Lung (tissue), 12 donors: Measurements from ENCODE around the gene MAN1B1. TPM values are rescaled to one million over a fixed set of nuclear protein-coding genes. Genes with fewer than 3 reads are reported as not detected.

ENCODE experiments used
- ATAC-seq: fragments of 200-7000 bp; cut with Tn5 transposase; one replicate; pipeline ENCODE4 v1.9.1; 2020; ENCODE audit warnings: moderate number of reproducible peaks; ENCODE audit not compliant: insufficient read depth, low FRiP score
- DNase-seq, 3 donors: peaks; one replicate each; pipeline ENCODE4 v3.0.0-alpha.2; 2013 to 2017
- H3K27ac ChIP-seq, 2 donors: one replicate each; pipeline ENCODE4 v1.5.1; 2013; ENCODE audit warnings: mild to moderate bottlenecking in 2 of 2, moderate library complexity in 2 of 2, control low read depth in 1 of 2, inconsistent platforms in 1 of 2, low read depth in 1 of 2, low read length in 1 of 2
- H3K27me3 ChIP-seq, 3 donors: one replicate each; pipeline ENCODE4 v1.5.1; 2013; ENCODE audit warnings: low read length in 2 of 3; ENCODE audit not compliant: control insufficient read depth in 3 of 3, insufficient read depth in 3 of 3
- H3K36me3 ChIP-seq, 4 donors: one replicate each; pipeline ENCODE4 v1.5.1; 2013; ENCODE audit warnings: low read length in 4 of 4, mild to moderate bottlenecking in 1 of 4, moderate library complexity in 1 of 4; ENCODE audit not compliant: control insufficient read depth in 4 of 4, insufficient read depth in 4 of 4
- H3K4me1 ChIP-seq, 5 donors: one replicate each; pipeline ENCODE4 v1.5.1; 2013; ENCODE audit warnings: low read length in 5 of 5, mild to moderate bottlenecking in 2 of 5, moderate library complexity in 1 of 5; ENCODE audit not compliant: control insufficient read depth in 5 of 5, insufficient read depth in 5 of 5
- H3K4me3 ChIP-seq: one replicate; pipeline ENCODE4 v1.5.1; 2013; ENCODE audit warnings: mild to moderate bottlenecking, control low read depth, moderate library complexity
- H3K9ac ChIP-seq, 2 donors: one replicate each; pipeline ENCODE4 v1.5.1; 2013; ENCODE audit warnings: low read length in 2 of 2, control low read depth in 1 of 2; ENCODE audit not compliant: insufficient read depth in 1 of 2
- H3K9me3 ChIP-seq, 4 donors: one replicate each; pipeline ENCODE4 v1.5.1; 2013; ENCODE audit warnings: low read length in 3 of 4, mild to moderate bottlenecking in 1 of 4, moderate library complexity in 1 of 4; ENCODE audit not compliant: control insufficient read depth in 4 of 4, insufficient read depth in 3 of 4
- CTCF ChIP-seq: IDR thresholded peaks from 2 replicates; pipeline ENCODE4 v1.5.1; 2012; ENCODE audit warnings: mild to moderate bottlenecking; ENCODE audit errors: control extremely low read depth, extremely low read depth
- WGBS, 2 donors: extraction: QIAGEN DNeasy Blood & Tissue Kit; methylation state at CpG; one replicate each; pipeline ENCODE4 v1.1.7; 2013; 5-methylcytosine and 5-hydroxymethylcytosine counted together
- polyA plus RNA-seq, 2 donors: library from polyadenylated mRNA; stranded (reverse); fragments of 200-250 nt; gene quantifications; one replicate each; pipeline ENCODE4 v1.2.1, GENCODE V29; 2013
- total RNA-seq, 2 donors: library from RNA; depleted of rRNA in 1 of 2; stranded (reverse); fragments of >200 nt in 1 of 2; gene quantifications; one replicate each; pipeline ENCODE4 v1.2.1, GENCODE V29; 2014 to 2021
- donor health status: control.
- donor health status: control.
- donor health status: Bipolar disorder and iron deficiency.
- donor health status: healthy.
- donor health status: DM: yes; HTN: yes; CAD: no.

Gene MAN1B1
- total and polyA plus RNA-seq, 4 donors = 40.3 to 70.9 (median 56.8) TPM

DNA sequence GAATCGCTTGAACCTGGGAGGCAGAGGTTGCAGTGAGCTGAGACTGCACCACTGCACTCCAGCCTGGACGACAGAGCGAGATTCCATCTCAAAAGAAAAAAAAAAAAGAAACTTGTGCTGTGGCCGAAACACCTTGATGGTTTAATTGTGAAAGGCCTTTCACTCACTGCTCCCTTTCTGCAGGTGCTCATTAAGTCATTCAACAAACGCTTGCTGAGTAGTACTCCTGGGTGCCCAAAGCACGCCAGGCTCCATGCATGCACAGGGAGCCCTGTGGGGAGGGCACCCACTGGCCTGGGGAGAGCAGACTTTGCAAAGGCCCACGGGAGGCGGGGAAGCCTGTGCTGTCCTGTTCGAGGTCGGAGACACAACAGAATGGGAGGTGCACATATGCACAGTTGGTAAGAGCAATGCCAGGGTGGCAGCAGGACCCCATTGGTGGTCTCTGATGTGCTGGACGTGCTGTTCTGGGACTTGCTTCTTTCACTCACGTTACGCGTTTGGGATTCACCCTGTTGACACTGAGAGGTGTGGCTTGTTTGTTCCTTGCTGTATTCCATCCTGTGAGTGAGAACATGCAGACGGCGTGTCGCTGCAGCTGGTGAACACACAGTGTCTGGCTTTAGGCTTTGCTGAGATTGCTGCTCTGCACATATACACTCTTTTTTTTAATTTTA is 29.9 kb upstream of the MAN1B1 start:
- H3K27me3 ChIP-seq = peaks cover 0 to 16% (median 4%) of the 10 kb centered on the region in 3 donors
- no peak overlapping the region for H3K4me3 ChIP-seq
- peak; percentile 81 to 85 (median 81) for DNase-seq
- WGBS, 2 donors = 79 to 84% methylated on average over 17 of the region's 17 CpGs
- TF ChIP-seq CTCF = no peak
- H3K9ac ChIP-seq = no peak overlapping the region
- no peak for ATAC-seq
- H3K4me1 ChIP-seq = peaks cover 0 to 39% (median 12%) of the 10 kb centered on the region in 5 donors
- H3K9me3 ChIP-seq = no peaks in the 10 kb centered on the region
- H3K27ac ChIP-seq = no peak overlapping the region
- H3K36me3 ChIP-seq = no peaks in the 10 kb centered on the region

DNA sequence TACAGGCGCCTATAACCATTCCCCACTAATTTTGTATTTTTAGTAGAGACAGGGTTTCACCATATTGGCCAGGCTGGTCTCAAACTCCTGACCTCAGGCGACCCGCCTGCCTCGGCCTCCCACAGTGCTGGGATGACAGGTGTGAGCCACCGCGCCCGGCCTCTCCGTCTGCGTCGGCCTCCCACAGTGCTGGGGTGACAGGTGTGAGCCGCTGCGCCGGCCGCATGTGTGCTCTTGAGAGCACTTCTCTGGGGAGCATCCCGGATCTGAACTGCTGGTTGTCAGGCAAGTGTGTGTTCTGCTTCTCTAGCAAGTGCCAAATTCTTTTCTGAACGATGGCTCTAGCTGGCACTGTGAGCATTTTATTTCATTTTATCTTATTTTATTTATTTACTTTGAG is 29.2 kb upstream of the MAN1B1 start:
- DNase-seq (no peak), ATAC-seq (no peak)
- Histone ChIP-seq H3K4me1 (peaks cover 0 to 39% (median 12%) of the 10 kb centered on the region in 5 donors), H3K27me3 (peaks cover 0 to 16% (median 4%) of the 10 kb centered on the region in 3 donors), H3K9me3 (no peaks in the 10 kb centered on the region), H3K27ac (no peak overlapping the region), H3K36me3 (no peaks in the 10 kb centered on the region), H3K9ac (no peak overlapping the region), H3K4me3 (no peak overlapping the region)
- no peak for TF ChIP-seq CTCF
- 74 to 83% methylated on average over 16 of the region's 16 CpGs for WGBS, 2 donors

- WGBS, 2 donors = 71 to 80% methylated on average over 9 of the region's 9 CpGs
- Histone ChIP-seq H3K9me3 (no peaks in the 10 kb centered on the region), H3K27ac (no peak overlapping the region), H3K4me1 (peaks cover 0 to 33% (median 12%) of the 10 kb centered on the region in 5 donors), H3K36me3 (no peaks in the 10 kb centered on the region), H3K27me3 (peaks cover 0 to 9% (median 0%) of the 10 kb centered on the region in 3 donors), H3K4me3 (no peak overlapping the region), H3K9ac (no peak overlapping the region)
- DNase-seq (no peak), ATAC-seq (no peak)
- TF ChIP-seq CTCF = no peak
Measured at GRCh38 chr9:137058521-137059234, 28.1 kb upstream of the MAN1B1 start.
